HepG2 (cell line): ENCODE measurements around the gene AP1S3.

ENCODE experiments used
- CTCF ChIP-seq: sonication (generic); formaldehyde crosslinking; IDR thresholded peaks from 2 replicates; pipeline ENCODE4 v1.5.0; 2020; ENCODE audit warnings: mild to moderate bottlenecking, missing genetic modification reagents, moderate library complexity
- EZH2 ChIP-seq: conservative IDR thresholded peaks from 2 replicates; pipeline ENCODE4 v1.6.1; 2012; ENCODE audit warnings: mild to moderate bottlenecking, low read depth, low read length, moderate library complexity
- NFE2 ChIP-seq: sonication (generic); formaldehyde crosslinking; IDR thresholded peaks from 2 replicates; pipeline ENCODE4 v1.4.0; 2020; ENCODE audit warnings: missing genetic modification reagents
- POLR2A ChIP-seq, 2 experiments: IDR thresholded peaks; 2 replicates each; pipeline ENCODE4 v1.6.1; 2011; ENCODE audit warnings: low read depth in 2 of 2, low read length in 2 of 2, mild to moderate bottlenecking in 1 of 2, moderate library complexity in 1 of 2; ENCODE audit not compliant: insufficient read depth in 1 of 2
- SAFB2 ChIP-seq: sonication (generic); formaldehyde crosslinking; IDR thresholded peaks from 2 replicates; pipeline ENCODE4 v1.5.1; 2020; ENCODE audit warnings: missing genetic modification reagents, low read depth, mild to moderate bottlenecking, borderline replicate concordance
- THAP7 ChIP-seq: sonication (generic); formaldehyde crosslinking; IDR thresholded peaks from 2 replicates; pipeline ENCODE4 v1.8.1; 2023; ENCODE audit warnings: mild to moderate bottlenecking, missing genetic modification reagents
- YY1 ChIP-seq: IDR thresholded peaks from 2 replicates; pipeline ENCODE4 v1.6.1; 2011; ENCODE audit warnings: low read length, low read depth, moderate library complexity, mild to moderate bottlenecking; ENCODE audit not compliant: insufficient read depth, insufficient replicate concordance
- ZFP41 ChIP-seq: sonication (generic); formaldehyde crosslinking; IDR thresholded peaks from 2 replicates; pipeline ENCODE4 v1.4.0; 2020; ENCODE audit warnings: mild to moderate bottlenecking, missing genetic modification reagents, borderline replicate concordance
- ZMAT3 ChIP-seq: sonication (generic); formaldehyde crosslinking; conservative IDR thresholded peaks from 2 replicates; pipeline ENCODE4 v1.7.0; 2021; ENCODE audit warnings: missing genetic modification reagents
- ZNF558 ChIP-seq: sonication (generic); formaldehyde crosslinking; IDR thresholded peaks from 2 replicates; pipeline ENCODE4 v1.9.0; 2022; ENCODE audit warnings: mild to moderate bottlenecking, missing genetic modification reagents, borderline replicate concordance
- ZNF777 ChIP-seq: sonication (generic); formaldehyde crosslinking; IDR thresholded peaks from 2 replicates; pipeline ENCODE4 v1.4.0; 2020; ENCODE audit warnings: missing genetic modification reagents

DNA sequence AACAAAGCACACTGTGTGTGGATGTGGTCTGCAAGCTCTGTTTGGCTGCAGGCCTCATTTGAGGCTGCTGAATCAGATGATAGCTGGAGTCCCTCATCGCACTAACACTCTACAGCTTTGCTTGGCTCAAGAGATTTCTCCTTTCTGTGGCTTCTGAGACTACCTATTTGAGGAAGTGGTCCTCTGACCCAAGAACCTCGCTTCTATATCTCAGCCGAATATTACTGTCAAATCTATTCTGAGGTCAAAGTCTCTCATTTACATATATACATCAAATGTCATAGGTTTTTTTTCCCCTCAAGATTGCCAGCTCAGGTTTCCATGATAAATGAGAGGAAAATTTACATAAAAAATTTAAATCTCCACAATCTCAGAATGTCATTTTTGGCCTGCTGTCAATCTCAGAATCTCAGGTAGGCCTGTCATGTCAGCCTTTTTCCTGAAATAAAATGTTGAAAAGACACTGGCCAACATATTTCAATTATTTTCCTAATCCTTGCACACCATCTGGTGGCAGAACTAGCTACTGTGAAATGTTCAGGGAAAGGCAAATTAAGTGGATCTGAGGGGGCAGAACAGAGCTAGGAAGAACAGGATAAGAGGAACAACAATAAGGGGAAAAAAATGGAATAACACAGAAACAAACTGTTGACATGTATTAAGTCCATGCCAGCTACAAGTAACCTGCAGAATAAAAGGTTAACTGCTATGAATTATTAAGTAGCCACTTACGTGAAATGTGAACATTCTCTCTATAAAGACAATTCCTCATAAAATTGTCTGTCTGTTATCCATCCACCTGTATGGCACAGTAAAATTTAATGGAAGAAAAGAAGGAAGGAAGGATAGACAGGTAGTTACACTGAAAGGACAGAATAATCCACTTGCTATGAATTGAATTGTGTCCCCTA lies 39.3 kb downstream of the AP1S3 start:
- TF ChIP-seq ZNF777 = no peak
- no peak for TF ChIP-seq ZMAT3 (CRISPR knock-in tag)
- TF ChIP-seq EZH2 = no peak
- TF ChIP-seq ZNF558 (CRISPR knock-in tag) = no peak
- TF ChIP-seq POLR2A (IDR thresholded peaks at IDR 0.05; ENCODE audit: insufficient read depth in 1 of 2, low read depth in 2 of 2, low read length in 2 of 2) = no peak
- TF ChIP-seq CTCF (CRISPR knock-in tag) = peak; percentile 77
- no peak for TF ChIP-seq ZFP41
- TF ChIP-seq THAP7 (CRISPR knock-in tag) = no peak
- no peak for TF ChIP-seq NFE2 (CRISPR knock-in tag)
- TF ChIP-seq SAFB2 (CRISPR knock-in tag) = no peak
- no peak for TF ChIP-seq YY1
